NT2/D1 (cell line): Measurements from ENCODE around the gene ABL1.
"Not testable (repeated sequence)": the region's sequence is repeated elsewhere in the genome, so short reads cannot be mapped to it uniquely, and the experiment has no call there.

Experiments used
- SUZ12 ChIP-seq: IDR thresholded peaks from 2 replicates; pipeline ENCODE4 v1.6.1; 2011; ENCODE audit not compliant: insufficient read length, insufficient read depth; ENCODE audit errors: extremely low read depth
- YY1 ChIP-seq: IDR thresholded peaks from 2 replicates; pipeline ENCODE4 v1.6.1; 2011; ENCODE audit not compliant: insufficient read length, insufficient read depth
- ZNF274 ChIP-seq: IDR thresholded peaks from 2 replicates; pipeline ENCODE4 v1.6.1; 2011; ENCODE audit warnings: mild to moderate bottlenecking, low read depth, low read length

GRCh38 chr9:130803116-130803515 lies 31.9 kb upstream of the ABL1 start:
- TF ChIP-seq YY1, ZNF274, SUZ12: not testable (repeated sequence)
